GM19035 (cell line): Measurements from ENCODE around the gene TSPAN7.

Experiments used
- ATAC-seq: cut with Tn5 transposase; IDR thresholded peaks from one replicate; pipeline ENCODE4 v1.9.1; 2021; ENCODE audit not compliant: unreplicated experiment

The TSPAN7 gene

DNA sequence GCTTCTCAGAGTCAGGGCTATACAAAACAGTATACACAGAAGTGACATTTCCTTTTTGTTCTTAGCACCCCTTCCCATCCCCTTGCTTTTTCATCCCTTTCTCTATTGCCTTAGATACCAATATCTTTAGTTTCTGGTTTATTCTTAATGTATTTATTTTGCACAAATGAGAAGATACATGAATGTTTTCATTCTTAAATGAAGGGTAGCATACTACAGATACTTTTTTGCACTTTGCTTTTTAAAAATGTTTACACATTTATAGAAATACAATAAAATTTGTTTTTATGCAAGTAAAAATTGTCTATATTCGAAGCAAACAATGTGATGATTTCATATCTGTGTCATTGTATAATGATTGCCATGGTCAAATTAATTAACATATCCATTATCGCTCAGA is 33.1 kb downstream of the TSPAN7 start:
- no peak for ATAC-seq

DNA sequence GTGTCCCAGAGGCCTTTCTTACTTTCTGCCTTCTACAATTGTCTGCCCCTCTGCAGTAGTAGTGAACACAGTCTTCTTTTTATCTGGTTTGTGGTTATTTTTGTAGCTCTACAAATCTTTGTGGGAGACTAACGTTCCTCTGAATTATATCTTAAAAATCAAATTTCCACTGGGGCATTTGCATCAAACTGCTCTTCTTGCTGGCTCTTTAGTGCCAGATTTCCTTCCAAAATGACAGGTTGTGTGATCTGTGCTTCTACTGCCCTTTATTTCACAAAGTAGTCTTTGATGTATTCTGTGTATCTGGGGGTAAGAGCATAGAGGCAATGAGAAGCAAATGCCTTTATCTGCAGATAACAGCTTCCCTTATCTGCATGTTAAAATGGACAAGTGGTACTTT is 34.5 kb downstream of the TSPAN7 start:
- ATAC-seq = no peak

DNA sequence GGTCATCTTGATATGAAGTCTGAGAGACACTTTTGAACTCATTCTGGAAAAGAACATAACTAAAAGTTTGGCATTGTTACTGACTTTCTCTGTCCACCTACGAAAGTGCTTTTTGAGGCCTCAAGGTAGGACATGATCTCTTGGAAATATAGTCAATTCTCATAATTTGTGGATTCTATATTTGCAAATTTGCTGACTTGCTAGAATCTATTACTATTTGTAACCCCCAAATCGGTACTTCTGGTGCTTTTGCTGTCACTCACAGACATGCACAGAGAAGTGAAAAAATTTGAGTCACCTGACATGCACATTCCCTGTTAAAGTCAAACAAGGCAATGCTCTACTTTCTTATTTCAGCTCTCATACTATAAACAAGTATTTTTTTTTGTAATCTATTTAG is 35.6 kb downstream of the TSPAN7 start:
- ATAC-seq = no peak

DNA sequence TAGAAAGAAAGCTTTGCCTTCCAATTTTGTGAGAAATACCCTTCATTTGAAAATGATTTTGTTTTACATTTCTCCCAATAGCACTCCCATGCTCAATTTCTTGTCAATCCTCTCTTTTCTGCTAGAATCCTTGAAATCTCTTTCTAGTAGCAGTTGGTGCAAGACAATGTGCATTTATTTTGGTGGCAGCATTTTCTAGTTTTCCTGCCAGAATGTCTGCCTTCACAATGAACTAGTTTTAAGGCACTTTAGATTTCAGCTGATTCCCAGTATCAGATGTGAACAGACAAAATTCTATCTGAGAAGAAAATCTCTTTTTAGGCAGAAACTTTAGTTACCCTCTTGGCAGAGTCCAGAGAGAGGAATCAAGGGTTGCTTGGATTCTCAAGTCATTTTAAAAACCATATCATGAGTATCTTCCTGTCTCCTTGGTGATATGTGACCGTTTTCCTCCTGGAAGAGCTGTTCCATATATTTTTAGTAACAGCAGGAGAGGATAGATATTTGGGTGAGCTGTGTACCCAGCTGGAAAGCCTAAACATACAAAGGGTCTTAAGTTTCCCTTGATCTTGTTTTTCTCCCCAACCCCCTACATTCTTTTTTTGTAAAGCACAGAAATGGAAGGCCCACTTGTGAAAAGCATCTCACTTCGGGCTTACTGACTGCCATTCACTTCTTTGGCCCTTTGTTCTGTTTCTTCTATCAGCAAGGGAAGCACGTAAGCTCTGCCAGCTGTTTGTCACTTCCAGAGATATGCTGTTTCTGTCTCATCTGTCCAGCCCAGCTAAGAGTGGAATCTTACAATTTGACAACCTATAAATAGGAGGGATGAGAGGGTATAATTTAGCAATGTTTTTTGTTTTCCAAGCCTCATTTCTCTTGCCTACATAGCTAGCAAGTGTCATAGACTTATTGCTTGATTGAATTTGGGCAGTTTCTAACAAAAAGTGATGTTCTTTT is 38.7 kb downstream of the TSPAN7 start:
- no peak for ATAC-seq

DNA sequence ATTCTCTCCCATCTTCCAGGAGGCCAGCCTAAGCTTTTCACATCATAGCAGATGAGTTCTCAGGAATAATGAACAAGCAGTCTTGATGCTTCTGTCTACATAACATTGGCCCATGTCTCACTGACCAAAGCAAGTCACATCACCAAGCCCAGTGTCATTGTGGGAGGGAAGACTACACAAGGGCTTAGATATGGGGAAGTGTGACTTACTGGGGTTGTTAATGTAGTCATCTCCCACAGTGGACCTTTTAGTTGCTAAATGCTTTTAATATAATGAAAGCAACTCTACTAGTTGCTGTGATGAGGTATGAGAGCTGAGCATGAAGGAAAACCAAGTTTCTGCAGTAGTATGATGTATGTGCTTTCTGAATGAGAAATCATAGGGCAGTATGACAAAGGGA is 40.5 kb downstream of the TSPAN7 start:
- ATAC-seq = no peak

DNA sequence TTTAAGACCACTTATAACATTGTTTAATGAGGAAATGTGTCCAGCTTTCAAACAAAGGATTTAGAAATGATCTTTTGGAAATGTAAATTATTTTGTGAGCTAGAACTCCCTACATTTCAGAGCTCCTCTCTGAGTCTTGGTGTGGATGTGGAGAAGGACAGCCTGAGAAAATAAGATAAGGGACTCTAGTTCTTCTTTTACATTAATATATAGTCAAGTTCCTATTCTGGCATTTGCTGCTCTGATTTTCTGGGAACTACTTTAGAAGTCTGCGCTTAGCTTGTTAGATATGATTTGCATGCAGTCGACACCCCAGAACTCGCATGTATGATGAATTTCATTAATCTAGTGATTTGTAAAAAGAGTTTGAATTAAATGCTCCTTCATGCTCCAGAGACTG is 45.5 kb downstream of the TSPAN7 start:
- ATAC-seq = no peak

DNA sequence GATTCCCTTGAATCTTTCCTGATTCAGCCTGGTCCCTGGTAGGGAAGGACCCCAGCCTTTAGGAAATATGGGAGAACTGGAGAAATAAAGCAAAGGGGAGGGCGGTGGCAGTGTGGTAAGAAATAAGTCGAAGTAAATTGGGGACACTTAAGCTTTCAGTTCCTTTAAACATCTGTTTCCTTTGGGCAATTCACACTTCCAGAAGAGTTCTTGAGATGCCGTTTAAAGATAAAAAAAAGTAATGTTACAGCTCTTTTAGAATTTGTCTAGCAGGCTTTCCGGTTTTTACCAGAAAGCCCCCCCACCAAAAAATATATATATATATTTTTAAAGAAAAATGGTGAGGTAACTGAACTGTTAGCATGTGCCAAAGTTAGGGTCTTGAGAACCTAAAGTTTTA is 46.6 kb downstream of the TSPAN7 start:
- ATAC-seq = no peak

DNA sequence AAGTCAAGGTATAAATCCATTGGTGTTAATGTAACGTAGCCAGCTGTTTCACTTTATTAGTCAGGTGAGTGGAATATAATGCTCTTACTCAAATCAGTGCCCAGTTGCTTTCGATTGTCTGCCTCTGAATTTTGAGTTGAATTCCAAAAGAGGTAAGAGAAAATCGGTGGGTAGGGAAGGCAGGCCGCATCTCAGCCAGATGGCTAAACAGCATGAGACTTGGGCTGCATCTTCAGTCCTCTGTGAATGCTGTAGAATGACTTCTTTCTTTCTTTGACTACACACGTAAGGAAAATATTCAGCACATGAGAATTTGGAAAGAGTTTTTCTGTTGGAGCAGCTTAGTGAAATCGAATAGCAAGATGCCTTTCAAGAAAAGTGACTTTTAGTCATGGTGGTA is 49.5 kb downstream of the TSPAN7 start:
- no peak for ATAC-seq

DNA sequence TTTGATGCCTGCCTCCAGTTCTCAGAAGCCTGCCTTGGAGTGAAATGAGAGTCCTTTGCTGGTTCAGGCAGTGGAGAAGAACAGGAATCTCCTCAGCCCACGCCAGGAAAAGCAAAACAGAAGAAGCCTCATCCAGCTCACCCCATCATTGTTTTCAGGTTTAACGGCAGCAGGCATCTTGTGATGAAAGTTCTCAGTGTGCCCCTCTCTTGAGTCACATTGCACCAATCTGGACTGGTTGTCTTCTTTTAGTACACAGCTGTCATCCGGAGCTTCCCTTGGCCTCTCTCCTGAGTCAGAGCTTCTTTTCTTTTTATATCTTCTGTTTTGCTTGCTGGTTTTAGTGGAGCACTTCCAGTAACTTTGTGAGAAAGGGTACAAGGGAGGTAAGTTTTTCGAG is 50.9 kb downstream of the TSPAN7 start:
- ATAC-seq = no peak

DNA sequence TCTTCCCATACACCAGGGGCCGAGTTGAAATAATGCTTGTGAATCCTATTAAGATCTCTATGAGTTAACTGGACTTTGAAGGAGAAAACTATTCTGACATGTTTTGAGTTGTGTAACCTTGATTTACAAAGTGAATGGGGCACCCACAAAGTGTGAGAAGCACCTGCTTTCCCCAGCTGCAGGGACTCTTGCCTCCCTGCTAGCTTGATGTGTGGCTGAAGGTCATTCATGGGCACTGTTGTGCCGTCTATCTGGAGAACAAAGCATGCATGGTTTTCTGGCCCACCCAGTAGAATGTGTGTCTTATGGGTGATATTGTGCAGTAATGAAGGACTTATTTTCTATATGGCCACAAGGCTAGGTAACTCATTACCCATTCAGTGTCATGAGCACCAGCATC is 53.1 kb downstream of the TSPAN7 start:
- ATAC-seq = no peak

DNA sequence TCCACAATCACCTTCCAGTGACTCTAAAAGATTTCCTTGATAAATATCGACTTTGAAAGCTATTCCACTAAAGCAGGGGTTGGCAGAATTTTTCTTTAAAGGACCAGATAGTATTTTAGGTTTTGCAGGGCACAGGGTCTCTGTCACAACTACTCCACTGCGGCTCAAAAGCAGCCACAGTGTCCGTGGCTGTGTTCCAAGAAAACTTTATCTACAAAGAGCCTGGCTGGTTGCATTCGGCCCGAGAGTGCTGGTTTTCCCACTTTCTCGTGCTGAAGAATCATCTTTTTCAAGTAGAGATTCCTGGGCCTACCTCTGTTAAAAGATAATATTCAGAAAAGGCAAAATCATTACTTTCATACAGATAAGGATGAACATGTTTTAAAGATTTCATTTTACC is 55.6 kb downstream of the TSPAN7 start:
- no peak for ATAC-seq

DNA sequence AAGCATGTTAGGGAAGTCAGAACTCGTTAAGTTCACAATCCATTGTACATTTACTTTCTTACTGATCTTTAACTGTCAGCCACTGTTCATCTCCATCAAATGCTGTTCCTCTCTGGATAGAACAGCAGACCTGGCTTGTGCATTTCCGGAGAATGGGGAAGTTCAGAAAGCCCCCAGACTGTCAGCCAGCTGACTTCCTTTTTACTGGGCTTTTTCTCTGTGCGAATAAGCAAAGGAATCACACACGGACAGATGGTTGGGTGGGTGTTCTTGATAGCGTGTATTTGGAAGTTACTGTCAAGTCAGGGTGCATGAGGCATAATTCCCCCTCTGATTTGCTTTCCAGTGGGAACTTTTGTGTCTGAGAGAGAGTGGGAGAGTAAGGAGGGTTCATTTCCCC is 56.8 kb downstream of the TSPAN7 start:
- ATAC-seq = no peak

DNA sequence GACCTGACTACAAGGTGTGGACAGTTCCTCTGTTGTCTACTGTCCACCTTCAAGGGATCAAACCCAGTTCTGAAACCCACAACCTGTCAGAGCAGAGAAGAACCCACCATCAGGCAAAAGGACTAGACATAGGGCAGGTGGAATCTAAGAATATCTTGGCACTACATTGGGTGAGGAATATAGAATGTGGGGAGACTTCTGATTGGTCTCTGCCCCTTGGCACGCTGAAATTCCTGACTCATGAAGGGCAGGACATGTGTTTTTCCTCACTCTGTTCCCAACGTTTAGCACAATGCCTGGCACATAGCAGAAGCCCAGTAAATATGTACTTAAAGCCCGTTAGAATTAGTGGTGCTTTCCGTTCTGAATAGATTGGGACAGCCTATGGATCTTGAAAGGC is 59.3 kb downstream of the TSPAN7 start:
- ATAC-seq = no peak

DNA sequence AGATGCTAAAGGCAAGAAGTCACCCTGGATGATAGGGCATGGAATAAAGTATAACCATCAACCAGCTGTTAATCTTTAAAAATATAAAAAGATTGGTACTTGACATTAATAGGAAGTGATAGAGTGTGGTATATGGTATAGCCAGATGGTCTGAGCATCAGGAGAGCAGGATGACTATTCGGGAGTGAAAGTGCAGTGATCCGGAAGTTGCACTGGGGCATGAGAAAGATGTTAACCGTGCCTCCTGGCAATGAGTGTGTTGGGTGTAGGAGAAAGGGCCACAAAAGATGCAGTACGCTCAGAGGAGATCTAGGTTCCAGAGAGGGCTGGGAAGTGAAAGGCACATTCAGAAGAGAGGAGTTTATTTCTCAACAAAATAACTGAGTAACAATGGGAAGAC is 65.0 kb downstream of the TSPAN7 start:
- no peak for ATAC-seq

DNA sequence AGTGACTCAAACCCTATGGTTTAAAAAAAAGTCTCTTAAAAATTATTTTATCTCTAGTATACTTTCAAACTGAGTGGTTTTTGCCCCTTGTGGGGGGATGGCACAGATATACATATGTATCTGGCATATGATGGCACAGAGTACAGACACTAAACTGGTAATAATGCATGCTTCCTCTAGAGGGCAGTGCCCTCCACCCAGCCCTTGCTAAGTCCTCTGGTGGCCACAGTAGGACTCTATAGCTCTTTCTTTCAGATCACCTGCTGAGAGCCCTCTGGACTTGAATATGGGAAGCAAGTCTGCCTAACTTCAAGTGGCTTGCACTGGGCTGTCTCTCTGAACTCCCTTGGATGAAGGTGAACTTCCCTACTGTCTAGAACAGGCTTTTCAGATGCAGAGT is 66.3 kb downstream of the TSPAN7 start:
- ATAC-seq = no peak

DNA sequence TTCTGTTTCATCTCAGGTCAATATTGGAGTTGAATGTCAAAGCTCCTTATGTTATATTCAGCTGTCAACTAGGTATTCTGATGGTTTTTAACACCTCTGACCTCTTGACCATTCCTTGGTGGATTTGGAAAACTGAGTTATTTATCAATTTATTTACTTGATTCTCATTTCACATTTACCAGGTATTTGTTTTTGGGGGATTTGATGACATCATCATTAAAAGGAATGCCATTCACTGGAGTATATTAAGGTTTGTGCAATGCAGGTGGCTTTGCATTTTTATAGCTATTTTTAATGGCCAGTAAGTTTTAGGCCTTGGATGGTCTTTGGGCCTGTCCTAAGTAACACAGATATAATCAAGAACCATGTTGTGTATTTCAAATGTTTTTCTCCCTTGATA is 67.2 kb downstream of the TSPAN7 start:
- no peak for ATAC-seq

DNA sequence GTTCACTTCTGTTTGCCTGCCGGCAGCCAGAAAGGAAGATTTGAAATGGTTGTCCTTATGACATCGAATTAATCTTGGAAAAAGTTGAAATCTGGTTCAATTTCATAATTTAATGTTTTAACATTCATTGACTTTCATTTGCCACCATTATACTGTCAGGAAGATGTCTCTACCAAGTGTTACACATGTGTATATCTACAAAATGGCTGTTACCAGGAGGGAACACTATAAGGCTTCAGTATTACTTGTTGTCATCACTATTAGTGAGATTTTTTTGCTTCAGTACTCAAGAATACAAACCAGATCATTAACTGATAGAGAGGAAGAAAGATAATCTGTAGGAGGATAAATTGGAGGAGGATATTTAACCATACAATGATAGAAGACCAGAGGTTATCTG is 71.2 kb downstream of the TSPAN7 start:
- no peak for ATAC-seq

DNA sequence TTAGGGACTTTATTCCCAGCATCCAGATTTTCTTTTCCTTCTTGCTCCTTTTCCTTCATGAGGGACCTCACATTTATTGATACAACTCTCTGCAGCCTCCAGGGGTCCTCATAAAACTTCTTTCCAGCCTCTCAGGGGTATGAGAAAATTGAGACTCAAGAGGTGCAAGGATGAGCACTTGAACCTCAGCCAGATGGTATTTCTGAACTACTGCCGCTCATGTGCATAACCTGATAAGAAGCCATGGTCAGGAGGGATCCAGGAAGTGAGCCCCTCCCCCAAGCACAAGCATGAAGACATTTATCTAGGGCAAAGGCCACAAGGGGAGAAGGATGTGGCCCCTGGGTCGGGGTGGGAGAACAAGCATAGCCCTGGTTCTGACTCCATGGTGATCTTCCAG is 73.3 kb downstream of the TSPAN7 start:
- ATAC-seq = no peak

DNA sequence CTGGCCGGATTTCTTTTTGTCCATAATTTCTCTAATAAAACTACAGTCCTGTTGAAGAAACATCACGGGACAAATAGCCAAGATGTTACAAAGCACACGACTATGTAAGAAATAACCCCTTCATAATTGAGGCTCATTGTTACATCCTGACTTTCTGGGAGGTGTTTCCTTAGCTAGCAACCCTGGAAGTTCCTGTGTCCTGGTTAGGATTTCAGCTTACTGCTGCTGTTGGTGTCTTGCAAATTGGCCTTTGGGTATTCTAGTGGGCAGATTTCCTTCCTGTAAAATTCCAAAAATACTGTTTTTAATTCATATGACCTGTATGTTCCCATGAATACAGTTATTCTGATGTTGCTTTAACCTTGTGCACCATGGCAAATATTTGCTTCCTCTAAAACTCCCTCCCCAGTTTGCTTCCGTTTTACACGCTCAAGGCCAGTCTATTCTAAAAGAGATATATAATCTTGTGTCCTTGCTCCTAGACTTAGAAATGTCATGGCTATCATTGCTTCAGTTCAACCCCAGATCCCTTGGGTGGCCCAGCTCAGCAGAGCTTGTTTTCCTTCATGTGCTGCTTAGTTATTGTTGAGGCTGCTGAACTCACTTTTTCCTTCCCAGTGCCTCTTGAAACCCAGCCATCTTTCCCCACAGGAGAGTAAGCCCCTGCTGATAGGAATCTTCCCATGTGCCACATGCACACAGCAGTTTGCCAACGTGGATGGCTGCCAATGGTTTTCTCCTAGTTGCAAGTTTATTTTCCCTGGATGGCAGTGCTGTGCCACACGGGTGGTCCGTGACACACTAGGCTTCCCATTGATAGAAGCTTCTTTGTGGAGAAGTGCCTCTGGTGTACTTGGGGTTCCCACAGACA is 75.8 kb downstream of the TSPAN7 start:
- ATAC-seq = no peak

DNA sequence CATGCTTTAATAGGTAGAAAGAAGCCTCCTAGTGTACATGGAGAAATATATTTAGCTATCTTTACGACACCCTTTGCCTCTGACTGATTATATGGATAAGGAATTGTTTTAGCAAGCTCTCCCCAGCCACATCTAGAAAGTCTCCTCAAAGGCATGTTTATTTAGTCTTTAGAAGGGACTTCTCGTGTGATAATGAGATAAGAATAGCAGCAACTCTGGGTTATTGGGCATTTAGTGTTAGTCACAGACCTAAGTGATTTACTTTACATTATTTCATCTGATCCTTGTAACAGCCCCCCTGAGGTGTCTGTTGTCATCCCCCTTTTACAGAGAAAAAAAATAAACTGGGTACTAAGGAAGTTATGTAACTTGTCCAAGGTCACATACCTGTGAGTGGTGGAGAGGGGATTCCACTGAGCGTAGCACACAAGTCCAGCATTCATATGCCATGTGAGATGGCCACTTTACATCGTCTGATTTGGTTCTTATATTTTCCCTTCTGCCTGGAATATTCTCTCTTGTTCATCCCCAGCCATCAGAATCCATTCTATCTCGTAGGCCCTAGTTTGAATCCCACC is 77.7 kb downstream of the TSPAN7 start:
- ATAC-seq = no peak

DNA sequence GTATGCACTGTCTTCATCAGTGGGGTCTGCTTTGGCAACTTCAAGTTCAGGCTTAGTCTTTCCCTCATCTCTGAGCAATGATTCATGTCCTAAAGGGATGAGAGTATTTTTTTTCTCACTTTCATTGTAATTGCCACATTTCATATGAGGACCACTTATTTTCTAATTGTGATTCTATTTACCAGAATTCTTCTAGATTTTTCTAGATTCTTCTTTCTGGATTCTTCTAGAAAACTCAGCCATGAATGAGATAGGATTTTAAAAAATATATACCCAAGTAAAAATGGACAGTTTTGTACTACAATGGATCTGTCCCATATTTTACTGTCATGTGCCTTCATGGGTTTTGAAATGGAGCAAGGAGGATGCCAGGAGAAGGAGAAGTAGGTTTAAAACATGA is 78.4 kb downstream of the TSPAN7 start:
- no peak for ATAC-seq

DNA sequence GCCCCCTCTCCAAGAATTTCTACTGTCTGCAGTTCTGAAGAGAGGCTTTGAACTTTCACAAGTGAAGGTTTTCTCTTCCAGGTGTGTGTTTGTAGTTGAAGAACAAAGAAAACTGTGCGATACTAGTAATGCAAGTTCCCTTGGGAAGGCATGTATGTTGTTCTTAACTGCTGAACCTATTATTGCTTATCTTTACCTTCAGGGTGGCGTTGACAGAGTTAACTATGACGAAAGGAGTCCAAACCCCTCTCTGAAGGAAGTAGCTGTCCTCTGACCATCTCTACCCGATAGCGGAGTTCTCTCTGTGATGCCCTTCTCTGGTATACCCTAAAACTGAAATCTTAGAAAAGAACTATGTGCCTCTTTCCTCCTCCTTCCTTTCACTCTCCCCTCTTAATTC is 79.9 kb downstream of the TSPAN7 start:
- ATAC-seq = no peak
